ENCODE measurements around the gene CPLX3. TPM values are rescaled to one million over a fixed set of nuclear protein-coding genes. Genes with fewer than 3 reads are reported as not detected.
A peak's percentile ranks its signal among the peaks of the same experiment; 100 is the strongest.

CPLX3 gene
- total and polyA plus RNA-seq, 2 of the 8 experiments (the other 6 are each of a cell fraction or from before 2014, with no cell fraction given) = 0.17 TPM; not detected in 1

- no peak overlapping the region for H2AFZ ChIP-seq (ENCODE audit: low read length)
- peak overlapping the region; percentile 63; the same call in 1 of the 2 replicates for H4K8ac ChIP-seq (ENCODE audit: extremely low read depth, insufficient read depth, low read length)
- H3K27ac ChIP-seq (ENCODE audit: low read depth, low read length) = no peak overlapping the region
- H3K4me3 ChIP-seq (ENCODE audit: extremely low read depth in 1 of 4, insufficient read depth in 2 of 4, low read depth in 3 of 4, low read length in 4 of 4) = no peak overlapping the region
- 92% methylated on average over 27 of the region's 31 CpGs; no CpG with 5 or more reads in 1 of the 2 experiments for WGBS, 2 experiments (ENCODE audit: extremely low coverage in 1 of 2, insufficient coverage in 1 of 2, insufficient read length in 1 of 2, insufficient replicate concordance in 2 of 2, low coverage in 1 of 2, low lambda C conversion rate in 2 of 2, missing lambda C conversion rate in 1 of 2)
- H3K79me1 ChIP-seq (ENCODE audit: low read depth, low read length) = no peaks in the 10 kb centered on the region
- H3K27me3 ChIP-seq (replicated peaks in 1 of 4; ENCODE audit: control insufficient read depth in 3 of 4, extremely low read depth in 1 of 4, insufficient read depth in 3 of 4, low read length in 3 of 4) = no peaks in the 10 kb centered on the region
- H2BK5ac ChIP-seq (ENCODE audit: low read depth, low read length) = no peak overlapping the region
- no peaks in the 10 kb centered on the region for H3K23me2 ChIP-seq (ENCODE audit: low read depth, low read length)
- no peak overlapping the region for H2BK120ac ChIP-seq (replicated peaks; ENCODE audit: low read depth, low read length)
- no peak overlapping the region for H4K5ac ChIP-seq (ENCODE audit: insufficient read length, low read depth, low read length)
- no peak overlapping the region for H3K56ac ChIP-seq (replicated peaks; ENCODE audit: insufficient read length, low read depth, low read length)
- no peak overlapping the region for H3K14ac ChIP-seq (ENCODE audit: insufficient read length)
- H3K9me3 ChIP-seq (ENCODE audit: insufficient read depth in 2 of 2, low read depth in 1 of 2, low read length in 1 of 2) = no peaks in the 10 kb centered on the region
- H4K91ac ChIP-seq (replicated peaks; ENCODE audit: insufficient read length, low read length) = no peak overlapping the region
- no peak overlapping the region for H3K9ac ChIP-seq (replicated peaks in 1 of 4; ENCODE audit: extremely low read depth in 1 of 4, low read depth in 3 of 4, low read length in 3 of 4)
- H2AK5ac ChIP-seq (ENCODE audit: low read depth, low read length) = no peak overlapping the region
- ChIA-PET POLR2A (ENCODE audit: partially characterized antibody) (interaction anchor here (0.6 to 1.6 kb wide), 2 partner anchors 179 to 320 kb away, joined by 4 read pairs; no protein-coding TSS in a partner anchor), CTCF (ENCODE audit: partially characterized antibody) (interaction anchor here (0.6 to 17.1 kb wide), 9 partner anchors 8 to 181 kb away, joined by 3 to 543 read pairs (median 4); partner anchors contain the start of gene CSK)
- no peaks in the 10 kb centered on the region for H3K79me2 ChIP-seq (ENCODE audit: control insufficient read depth in 1 of 2, insufficient read depth in 2 of 2, low read length in 2 of 2)
- FAIRE-seq = no peak
- H2BK12ac ChIP-seq (ENCODE audit: low read depth, low read length) = no peak overlapping the region
- H4K20me1 ChIP-seq (replicated peaks in 1 of 2; ENCODE audit: control insufficient read depth in 1 of 2, insufficient read depth in 2 of 2, low read length in 2 of 2) = peaks cover 2 to 13% of the 10 kb centered on the region in 2 experiments
- no peak for DNase-seq (ENCODE audit: low read depth in 1 of 2, low spot score in 2 of 2)
- no peak overlapping the region for H3K23ac ChIP-seq (ENCODE audit: insufficient read length)
- no peak overlapping the region for H3K18ac ChIP-seq (ENCODE audit: extremely low read depth, low read length)
- no peak overlapping the region for H3K4ac ChIP-seq (replicated peaks; ENCODE audit: insufficient read length, low read depth, low read length)
- H3K4me2 ChIP-seq (ENCODE audit: insufficient read depth in 1 of 2, low read depth in 2 of 2, low read length in 2 of 2) = no peak overlapping the region
- H2BK20ac ChIP-seq (ENCODE audit: low read length) = no peak overlapping the region
- peaks cover 0 to 14% (median 0%) of the 10 kb centered on the region in 4 experiments; a peak in 1 of 8 replicates for H3K36me3 ChIP-seq (ENCODE audit: control insufficient read depth in 2 of 4, insufficient read depth in 4 of 4, low read length in 3 of 4)
- no peak overlapping the region for H2BK15ac ChIP-seq (ENCODE audit: low read length)
- H3K4me1 ChIP-seq (replicated peaks in 1 of 4; ENCODE audit: control insufficient read depth in 3 of 4, insufficient read depth in 4 of 4, low read length in 3 of 4) = peaks cover 0 to 5% (median 2%) of the 10 kb centered on the region in 4 experiments; a peak in 3 of 7 replicates
- TF ChIP-seq SP2 (IDR thresholded peaks at IDR 0.05; ENCODE audit: low read length) = no peak
- no peak for TF ChIP-seq TEAD4 (IDR thresholded peaks at IDR 0.05; ENCODE audit: low read depth, low read length)
- no peak for TF ChIP-seq MAX (IDR thresholded peaks at IDR 0.05)
- no peak for TF ChIP-seq JUND (IDR thresholded peaks at IDR 0.05; ENCODE audit: low read length)
- no peak for TF ChIP-seq POLR2A (IDR thresholded peaks at IDR 0.05; ENCODE audit: control extremely low read depth in 1 of 2, low read depth in 2 of 2, low read length in 2 of 2)
- no peak for TF ChIP-seq EZH2 (IDR thresholded peaks at IDR 0.05; ENCODE audit: low read depth, low read length, severe bottlenecking)
- no peak for TF ChIP-seq RFX5 (IDR thresholded peaks at IDR 0.05; ENCODE audit: borderline replicate concordance, low read depth, low read length)
- TF ChIP-seq ZNF274 (IDR thresholded peaks at IDR 0.05; ENCODE audit: borderline replicate concordance, extremely low read depth, low read length) = no peak
- TF ChIP-seq TBP (IDR thresholded peaks at IDR 0.05; ENCODE audit: low read depth, low read length) = no peak
- TF ChIP-seq, protein P1, sequence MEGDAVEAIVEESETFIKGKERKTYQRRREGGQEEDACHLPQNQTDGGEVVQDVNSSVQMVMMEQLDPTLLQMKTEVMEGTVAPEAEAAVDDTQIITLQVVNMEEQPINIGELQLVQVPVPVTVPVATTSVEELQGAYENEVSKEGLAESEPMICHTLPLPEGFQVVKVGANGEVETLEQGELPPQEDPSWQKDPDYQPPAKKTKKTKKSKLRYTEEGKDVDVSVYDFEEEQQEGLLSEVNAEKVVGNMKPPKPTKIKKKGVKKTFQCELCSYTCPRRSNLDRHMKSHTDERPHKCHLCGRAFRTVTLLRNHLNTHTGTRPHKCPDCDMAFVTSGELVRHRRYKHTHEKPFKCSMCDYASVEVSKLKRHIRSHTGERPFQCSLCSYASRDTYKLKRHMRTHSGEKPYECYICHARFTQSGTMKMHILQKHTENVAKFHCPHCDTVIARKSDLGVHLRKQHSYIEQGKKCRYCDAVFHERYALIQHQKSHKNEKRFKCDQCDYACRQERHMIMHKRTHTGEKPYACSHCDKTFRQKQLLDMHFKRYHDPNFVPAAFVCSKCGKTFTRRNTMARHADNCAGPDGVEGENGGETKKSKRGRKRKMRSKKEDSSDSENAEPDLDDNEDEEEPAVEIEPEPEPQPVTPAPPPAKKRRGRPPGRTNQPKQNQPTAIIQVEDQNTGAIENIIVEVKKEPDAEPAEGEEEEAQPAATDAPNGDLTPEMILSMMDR (IDR thresholded peaks at IDR 0.05; ENCODE audit: control extremely low read depth in 1 of 3, insufficient read depth in 1 of 3, low read depth in 1 of 3, low read length in 3 of 3) = no peak
- TF ChIP-seq ASH2L (IDR thresholded peaks at IDR 0.05; ENCODE audit: low read length) = no peak
Measured at GRCh38 chr15:74802862-74803447, 23.5 kb upstream of the CPLX3 start.

Measured in H1 (cell line).